Parathyroid adenoma (tissue), 2 donors: ENCODE measurements around the gene FAS.
A peak's percentile ranks its signal among the peaks of the same experiment; 100 is the strongest.

Source experiments
- H2AFZ ChIP-seq: fragments of 300-600 bp; sonication (generic); one replicate; pipeline ENCODE4 v1.7.0; 2017; ENCODE audit warnings: antibody characterized with exemption, mild to moderate bottlenecking
- H3K27ac ChIP-seq: fragments of 300-600 bp; sonication (generic); one replicate; pipeline ENCODE4 v1.7.0; 2017
- H3K27me3 ChIP-seq: fragments of 300-600 bp; sonication (generic); one replicate; pipeline ENCODE4 v1.7.0; 2017; ENCODE audit warnings: low read length; ENCODE audit not compliant: control insufficient read depth, insufficient read depth
- H3K36me3 ChIP-seq: fragments of 300-600 bp; sonication (generic); one replicate; pipeline ENCODE4 v1.7.0; 2017; ENCODE audit warnings: low read length; ENCODE audit not compliant: control insufficient read depth, insufficient read depth
- H3K4me1 ChIP-seq: fragments of 300-600 bp; sonication (generic); one replicate; pipeline ENCODE4 v1.7.0; 2017; ENCODE audit warnings: control low read depth
- H3K4me2 ChIP-seq: fragments of 300-600 bp; sonication (generic); one replicate; pipeline ENCODE4 v1.7.0; 2017; ENCODE audit warnings: low read length
- H3K4me3 ChIP-seq: fragments of 300-600 bp; sonication (generic); one replicate; pipeline ENCODE4 v1.7.0; 2017; ENCODE audit warnings: low read depth, low read length
- H3K79me2 ChIP-seq: fragments of 300-600 bp; sonication (generic); one replicate; pipeline ENCODE4 v1.7.0; 2017; ENCODE audit warnings: control low read depth
- H3K9ac ChIP-seq: fragments of 300-600 bp; sonication (generic); one replicate; pipeline ENCODE4 v1.7.0; 2017; ENCODE audit warnings: mild to moderate bottlenecking
- H3K9me3 ChIP-seq: fragments of 300-600 bp; sonication (generic); one replicate; pipeline ENCODE4 v1.7.0; 2017; ENCODE audit warnings: low read length; ENCODE audit not compliant: control insufficient read depth
- TF ChIP-seq, protein P1 (sequence below): fragments of 300-600 bp; sonication (generic); IDR thresholded peaks from one replicate; pipeline ENCODE4 v1.7.0; 2017; ENCODE audit warnings: antibody characterized with exemption, mild to moderate bottlenecking
- donor health status: primary hyperparathyroidism.

Gene FAS

DNA sequence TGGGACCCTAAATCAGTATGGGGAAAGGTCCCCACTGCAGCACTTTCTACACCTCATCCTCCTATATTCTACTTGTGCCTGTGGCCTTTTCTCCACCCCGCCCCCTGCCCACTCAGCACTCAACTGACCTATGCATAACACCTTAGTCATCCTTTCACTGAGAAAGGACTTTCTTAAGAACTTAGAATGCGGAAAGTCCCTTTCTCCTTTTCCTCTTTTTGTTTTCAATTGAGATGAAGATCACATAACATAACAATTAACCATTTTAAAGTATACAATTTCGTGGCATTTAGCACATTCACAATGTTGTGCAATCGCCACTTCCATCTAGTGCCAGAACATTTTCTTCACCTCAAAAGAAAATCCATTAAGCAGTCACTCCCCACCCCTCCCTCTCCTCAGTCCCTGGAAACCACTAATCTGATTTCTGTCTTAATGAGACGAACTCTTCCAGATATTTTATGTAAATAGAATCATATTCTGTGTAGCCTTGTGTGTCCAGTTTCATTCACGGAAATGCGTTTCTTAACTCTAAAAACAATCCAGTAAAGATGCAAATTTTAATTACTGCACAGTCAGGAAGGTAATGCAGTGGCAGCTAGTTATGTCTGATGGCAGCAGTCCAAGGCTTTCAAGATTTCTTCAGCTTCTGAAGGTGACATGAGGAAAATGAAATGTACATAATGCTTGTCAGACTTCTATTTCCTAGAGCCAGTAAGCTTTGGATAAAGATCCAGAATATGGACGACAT lies 41.7 kb downstream of the FAS start:
- Histone ChIP-seq H3K79me2 (no peaks in the 10 kb centered on the region), H3K36me3 (no peaks in the 10 kb centered on the region), H3K4me2 (peak overlapping the region; percentile 16), H3K4me1 (no peaks in the 10 kb centered on the region), H3K9me3 (no peaks in the 10 kb centered on the region), H3K9ac (no peak overlapping the region), H3K27me3 (no peaks in the 10 kb centered on the region), H3K27ac (no peak overlapping the region), H2AFZ (peak overlapping the region; percentile 18), H3K4me3 (no peak overlapping the region)
- TF ChIP-seq, protein P1, sequence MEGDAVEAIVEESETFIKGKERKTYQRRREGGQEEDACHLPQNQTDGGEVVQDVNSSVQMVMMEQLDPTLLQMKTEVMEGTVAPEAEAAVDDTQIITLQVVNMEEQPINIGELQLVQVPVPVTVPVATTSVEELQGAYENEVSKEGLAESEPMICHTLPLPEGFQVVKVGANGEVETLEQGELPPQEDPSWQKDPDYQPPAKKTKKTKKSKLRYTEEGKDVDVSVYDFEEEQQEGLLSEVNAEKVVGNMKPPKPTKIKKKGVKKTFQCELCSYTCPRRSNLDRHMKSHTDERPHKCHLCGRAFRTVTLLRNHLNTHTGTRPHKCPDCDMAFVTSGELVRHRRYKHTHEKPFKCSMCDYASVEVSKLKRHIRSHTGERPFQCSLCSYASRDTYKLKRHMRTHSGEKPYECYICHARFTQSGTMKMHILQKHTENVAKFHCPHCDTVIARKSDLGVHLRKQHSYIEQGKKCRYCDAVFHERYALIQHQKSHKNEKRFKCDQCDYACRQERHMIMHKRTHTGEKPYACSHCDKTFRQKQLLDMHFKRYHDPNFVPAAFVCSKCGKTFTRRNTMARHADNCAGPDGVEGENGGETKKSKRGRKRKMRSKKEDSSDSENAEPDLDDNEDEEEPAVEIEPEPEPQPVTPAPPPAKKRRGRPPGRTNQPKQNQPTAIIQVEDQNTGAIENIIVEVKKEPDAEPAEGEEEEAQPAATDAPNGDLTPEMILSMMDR = no peak

DNA sequence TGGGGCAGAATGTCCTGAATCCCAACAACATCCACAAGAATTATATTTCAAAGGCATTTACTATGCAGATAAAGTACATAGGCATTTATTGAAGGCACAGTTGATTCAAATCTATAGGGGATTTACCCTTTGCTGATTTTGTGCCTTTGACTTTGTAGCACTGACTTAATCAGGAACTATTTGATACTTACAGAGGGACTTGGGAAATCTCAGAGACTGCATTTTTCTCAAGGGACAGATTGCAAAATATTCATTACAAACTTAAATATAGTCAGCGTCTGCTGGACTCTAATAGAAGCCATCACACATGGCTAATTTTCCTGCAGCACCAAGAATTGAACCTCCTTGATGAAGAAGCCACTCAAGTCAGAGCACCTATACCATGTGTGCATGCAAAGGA lies 44.9 kb downstream of the FAS start:
- Histone ChIP-seq H3K27ac (no peak overlapping the region), H3K4me3 (no peak overlapping the region)
- TF ChIP-seq, protein P1 = no peak

DNA sequence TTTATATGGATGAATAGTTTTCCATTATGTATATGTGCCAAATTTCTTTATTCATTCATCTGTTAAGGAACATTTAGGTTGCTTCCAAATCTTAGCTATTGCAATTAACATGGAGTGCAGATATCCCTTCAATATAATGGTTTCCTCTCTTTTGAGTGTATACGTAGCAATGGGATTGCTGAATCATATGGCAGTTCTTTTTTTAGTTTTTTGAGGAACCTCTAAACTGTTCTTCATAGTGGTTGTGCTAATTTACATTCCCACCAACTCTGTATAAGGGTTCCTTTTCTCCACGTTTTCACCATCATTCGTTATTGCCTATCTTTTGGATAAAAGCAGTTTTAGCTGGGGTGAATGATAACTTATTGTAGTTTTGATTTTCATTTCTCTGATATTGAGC lies 46.5 kb downstream of the FAS start:
- Histone ChIP-seq H3K79me2 (no peaks in the 10 kb centered on the region), H3K4me1 (no peaks in the 10 kb centered on the region), H3K36me3 (no peaks in the 10 kb centered on the region), H3K9ac (no peak overlapping the region), H3K4me3 (no peak overlapping the region), H3K27me3 (no peaks in the 10 kb centered on the region), H3K27ac (no peak overlapping the region), H2AFZ (no peak overlapping the region), H3K9me3 (no peaks in the 10 kb centered on the region), H3K4me2 (no peak overlapping the region)
- TF ChIP-seq, protein P1 = no peak

More for the DNA sequence above, 44.9 kb downstream of the FAS start:
- Histone ChIP-seq H3K9me3 (no peaks in the 10 kb centered on the region), H3K4me1 (no peaks in the 10 kb centered on the region), H3K9ac (no peak overlapping the region), H2AFZ (no peak overlapping the region), H3K27me3 (no peaks in the 10 kb centered on the region), H3K79me2 (no peaks in the 10 kb centered on the region), H3K36me3 (no peaks in the 10 kb centered on the region), H3K4me2 (no peak overlapping the region)

DNA sequence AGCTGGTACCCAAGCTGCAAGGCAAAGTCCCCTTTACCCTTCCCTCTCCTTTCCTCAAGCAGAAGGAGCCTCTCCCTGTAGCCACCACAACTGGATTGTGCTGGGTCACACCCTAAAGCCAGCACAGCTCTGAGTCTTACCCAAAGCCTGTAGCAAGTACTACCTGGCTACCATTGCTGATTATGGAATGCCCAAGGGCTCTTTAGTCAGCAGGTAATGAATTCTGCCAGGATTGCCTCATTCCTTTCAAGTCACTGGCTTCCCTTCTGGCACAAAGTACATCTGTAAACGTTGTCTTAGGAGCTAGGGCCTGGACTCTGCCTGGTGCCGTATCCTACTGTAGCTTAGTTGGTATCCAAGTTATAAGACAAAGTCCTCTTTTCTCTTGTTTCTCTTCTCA lies 52.0 kb downstream of the FAS start:
- no peaks in the 10 kb centered on the region for H3K27me3 ChIP-seq
- no peaks in the 10 kb centered on the region for H3K79me2 ChIP-seq
- H3K36me3 ChIP-seq = no peaks in the 10 kb centered on the region
- no peak overlapping the region for H3K4me2 ChIP-seq
- H3K4me3 ChIP-seq = no peak overlapping the region
- no peak overlapping the region for H3K27ac ChIP-seq
- no peaks in the 10 kb centered on the region for H3K4me1 ChIP-seq
- H2AFZ ChIP-seq = no peak overlapping the region
- TF ChIP-seq, protein P1 = no peak
- H3K9ac ChIP-seq = no peak overlapping the region
- no peaks in the 10 kb centered on the region for H3K9me3 ChIP-seq

DNA sequence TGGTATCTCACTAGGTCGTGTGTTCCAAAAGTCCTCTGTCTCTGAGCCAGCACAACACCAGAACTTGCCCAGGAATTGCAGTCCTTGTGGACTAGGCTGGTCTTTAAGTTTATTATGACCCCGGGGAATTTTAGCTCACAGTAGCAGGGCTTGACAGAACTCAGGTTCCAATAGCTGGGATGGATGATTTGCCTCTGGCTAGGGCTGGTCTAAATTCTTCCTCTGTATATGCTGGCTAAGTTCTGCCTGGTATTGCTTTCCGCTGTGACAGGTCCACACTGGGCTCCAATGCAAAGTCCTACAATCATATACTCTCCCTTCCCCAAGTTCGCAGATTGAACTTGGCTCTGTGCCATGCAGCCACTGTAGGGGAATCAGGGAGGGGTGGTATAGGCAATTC lies 52.5 kb downstream of the FAS start:
- Histone ChIP-seq H3K79me2 (no peaks in the 10 kb centered on the region), H3K36me3 (no peaks in the 10 kb centered on the region), H3K4me3 (no peak overlapping the region), H3K9ac (no peak overlapping the region), H3K9me3 (no peaks in the 10 kb centered on the region), H3K27ac (no peak overlapping the region), H3K4me2 (no peak overlapping the region), H3K4me1 (no peaks in the 10 kb centered on the region), H3K27me3 (no peaks in the 10 kb centered on the region), H2AFZ (no peak overlapping the region)
- TF ChIP-seq, protein P1 = no peak
